A549 (cell line): ENCODE measurements around the gene ACOT11.

ENCODE experiments used
- CBX2 ChIP-seq: fragments of 200-600 bp; sonication (generic); IDR thresholded peaks from 2 replicates; pipeline ENCODE4 v1.6.1; 2016; ENCODE audit warnings: low read depth, mild to moderate bottlenecking, borderline replicate concordance
- JUN ChIP-seq, 2 experiments: fragments of >200 bp; sonication (Bioruptor Twin); formaldehyde crosslinking; IDR thresholded peaks; 2 replicates in 1 of 2; 3 replicates in 1 of 2; pipeline ENCODE4 v1.6.1; 2016 to 2017
- KDM1A ChIP-seq: fragments of 200-600 bp; sonication (generic); IDR thresholded peaks from 2 replicates; pipeline ENCODE4 v1.6.1; 2016; ENCODE audit warnings: low read depth, mild to moderate bottlenecking
- KDM5A ChIP-seq: fragments of 200-600 bp; sonication (generic); IDR thresholded peaks from 2 replicates; pipeline ENCODE4 v1.6.1; 2016; ENCODE audit warnings: antibody characterized with exemption, mild to moderate bottlenecking
- MYC ChIP-seq: IDR thresholded peaks from 2 replicates; pipeline ENCODE4 v1.6.1; 2012; ENCODE audit warnings: mild to moderate bottlenecking, inconsistent platforms, low read length, improper control_type of control experiment, borderline replicate concordance
- NFE2L2 ChIP-seq: fragments of 150-350 bp; conservative IDR thresholded peaks from 2 replicates; pipeline ENCODE4 v1.6.1; 2014; ENCODE audit warnings: low read length
- POLR2A ChIP-seq: IDR thresholded peaks from 2 replicates; pipeline ENCODE4 v1.6.1; 2012; ENCODE audit warnings: mild to moderate bottlenecking, low read length
- RAD21 ChIP-seq, 2 experiments: fragments of >200 bp in 1 of 2; sonication (Bioruptor Twin) in 1 of 2; formaldehyde crosslinking in 1 of 2; IDR thresholded peaks in 1 of 2; conservative IDR thresholded peaks in 1 of 2; 2 replicates in 1 of 2; 3 replicates in 1 of 2; pipeline ENCODE4 v1.6.1; 2012 to 2018; ENCODE audit warnings: inconsistent platforms in 1 of 2
- SMC3 ChIP-seq: fragments of >200 bp; sonication (Bioruptor Twin); formaldehyde crosslinking; IDR thresholded peaks from 3 replicates; pipeline ENCODE4 v1.6.1; 2018; ENCODE audit warnings: inconsistent platforms
- TF ChIP-seq, protein P1 (sequence below): fragments of >200 bp; sonication (Bioruptor Twin); formaldehyde crosslinking; IDR thresholded peaks from 3 replicates; pipeline ENCODE4 v1.5.1; 2016
- TF ChIP-seq, protein P2 (sequence below): fragments of 450-650 bp; IDR thresholded peaks from 2 replicates; pipeline ENCODE4 v1.6.1; 2014; ENCODE audit warnings: antibody characterized with exemption

DNA sequence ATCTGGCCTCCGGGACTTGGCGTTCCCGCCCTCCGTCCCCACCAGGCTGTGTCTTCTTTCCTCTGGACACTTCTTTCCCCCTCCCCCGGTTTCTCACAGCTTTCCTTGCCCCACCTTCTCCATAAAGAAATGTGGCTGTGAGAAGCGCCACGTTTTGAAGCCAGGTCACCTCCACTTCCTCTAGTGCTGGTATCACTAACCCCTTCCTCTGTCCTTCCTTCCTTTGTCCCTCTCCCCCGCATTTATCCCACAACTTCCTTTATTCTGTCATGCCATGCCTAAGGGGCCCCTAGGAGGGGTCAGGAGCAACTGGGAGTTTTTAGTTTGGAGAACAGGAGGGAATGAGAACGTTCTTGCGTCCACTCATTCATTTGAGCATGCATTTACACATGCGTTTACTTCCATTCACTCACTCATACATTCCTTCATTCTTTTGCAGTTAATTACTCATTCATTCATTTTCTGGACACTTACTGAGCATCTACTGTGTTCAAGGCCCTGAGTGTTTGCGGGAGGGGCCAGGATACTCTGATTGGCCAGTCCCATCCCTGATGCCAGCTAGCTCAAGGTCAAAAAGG lies 5.0 kb upstream of the ACOT11 start:
- TF ChIP-seq POLR2A (no peak), SMC3 (no peak), JUN (IDR thresholded peaks at IDR 0.05) (no peak), RAD21 (conservative IDR thresholded peaks at IDR 0.05 in 1 of 2, IDR thresholded peaks at IDR 0.05 in 1 of 2) (no peak), MYC (no peak), KDM1A (no peak), NFE2L2 (no peak), KDM5A (no peak), CBX2 (no peak)
- TF ChIP-seq, protein P1, sequence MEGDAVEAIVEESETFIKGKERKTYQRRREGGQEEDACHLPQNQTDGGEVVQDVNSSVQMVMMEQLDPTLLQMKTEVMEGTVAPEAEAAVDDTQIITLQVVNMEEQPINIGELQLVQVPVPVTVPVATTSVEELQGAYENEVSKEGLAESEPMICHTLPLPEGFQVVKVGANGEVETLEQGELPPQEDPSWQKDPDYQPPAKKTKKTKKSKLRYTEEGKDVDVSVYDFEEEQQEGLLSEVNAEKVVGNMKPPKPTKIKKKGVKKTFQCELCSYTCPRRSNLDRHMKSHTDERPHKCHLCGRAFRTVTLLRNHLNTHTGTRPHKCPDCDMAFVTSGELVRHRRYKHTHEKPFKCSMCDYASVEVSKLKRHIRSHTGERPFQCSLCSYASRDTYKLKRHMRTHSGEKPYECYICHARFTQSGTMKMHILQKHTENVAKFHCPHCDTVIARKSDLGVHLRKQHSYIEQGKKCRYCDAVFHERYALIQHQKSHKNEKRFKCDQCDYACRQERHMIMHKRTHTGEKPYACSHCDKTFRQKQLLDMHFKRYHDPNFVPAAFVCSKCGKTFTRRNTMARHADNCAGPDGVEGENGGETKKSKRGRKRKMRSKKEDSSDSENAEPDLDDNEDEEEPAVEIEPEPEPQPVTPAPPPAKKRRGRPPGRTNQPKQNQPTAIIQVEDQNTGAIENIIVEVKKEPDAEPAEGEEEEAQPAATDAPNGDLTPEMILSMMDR, result no peak
- TF ChIP-seq, protein P2, sequence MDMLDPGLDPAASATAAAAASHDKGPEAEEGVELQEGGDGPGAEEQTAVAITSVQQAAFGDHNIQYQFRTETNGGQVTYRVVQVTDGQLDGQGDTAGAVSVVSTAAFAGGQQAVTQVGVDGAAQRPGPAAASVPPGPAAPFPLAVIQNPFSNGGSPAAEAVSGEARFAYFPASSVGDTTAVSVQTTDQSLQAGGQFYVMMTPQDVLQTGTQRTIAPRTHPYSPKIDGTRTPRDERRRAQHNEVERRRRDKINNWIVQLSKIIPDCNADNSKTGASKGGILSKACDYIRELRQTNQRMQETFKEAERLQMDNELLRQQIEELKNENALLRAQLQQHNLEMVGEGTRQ, result no peak
